DMS 273 treated with DMSO at 0.1 percent for 48 hours (cell line): Measurements from ENCODE around the gene INPP5A.
"Not testable (repeated sequence)": the region's sequence is repeated elsewhere in the genome, so short reads cannot be mapped to it uniquely, and the experiment has no call there.

Source experiments
- DNase-seq: peaks from one replicate; lab custom pipeline; 2025; lab: John Stamatoyannopoulos, UW

The INPP5A gene

GRCh38 chr10:132597654-132598053, 60.1 kb downstream of the INPP5A start:
- DNase-seq: no peak

- not testable (repeated sequence) for DNase-seq
Measured at GRCh38 chr10:132599023-132599618, 61.5 kb downstream of the INPP5A start.

GRCh38 chr10:132599732-132600131, 62.1 kb downstream of the INPP5A start:
- DNase-seq: no peak

- no peak for DNase-seq
Measured at GRCh38 chr10:132600416-132600815, 62.8 kb downstream of the INPP5A start.

- no peak for DNase-seq
Measured at GRCh38 chr10:132601567-132601966, 64.0 kb downstream of the INPP5A start.

GRCh38 chr10:132602614-132603013, 65.0 kb downstream of the INPP5A start:
- no peak for DNase-seq

GRCh38 chr10:132603851-132604533, 66.4 kb downstream of the INPP5A start:
- no peak for DNase-seq

GRCh38 chr10:132604686-132605085, 67.1 kb downstream of the INPP5A start:
- DNase-seq: no peak

GRCh38 chr10:132605390-132605789, 67.8 kb downstream of the INPP5A start:
- no peak for DNase-seq

- DNase-seq: no peak
Measured at GRCh38 chr10:132606031-132606491, 68.5 kb downstream of the INPP5A start.

- no peak for DNase-seq
Measured at GRCh38 chr10:132606536-132607316, 69.1 kb downstream of the INPP5A start.

- DNase-seq: no peak
Measured at GRCh38 chr10:132607491-132607890, 69.9 kb downstream of the INPP5A start.

- DNase-seq: no peak
Measured at GRCh38 chr10:132607961-132608495, 70.4 kb downstream of the INPP5A start.

GRCh38 chr10:132608511-132609195, 71.1 kb downstream of the INPP5A start:
- no peak for DNase-seq

- no peak for DNase-seq
Measured at GRCh38 chr10:132609211-132609610, 71.6 kb downstream of the INPP5A start.

GRCh38 chr10:132610071-132610701, 72.6 kb downstream of the INPP5A start:
- no peak for DNase-seq

GRCh38 chr10:132611026-132611910, 73.7 kb downstream of the INPP5A start:
- DNase-seq: no peak

- DNase-seq: no peak
Measured at GRCh38 chr10:132611986-132612385, 74.4 kb downstream of the INPP5A start.

GRCh38 chr10:132612571-132613504, 75.3 kb downstream of the INPP5A start:
- no peak for DNase-seq
